Stimulated activated CD8-positive, alpha-beta memory T cell treated with anti-CD3 and anti-CD28 coated beads, Interleukin-15, amount 100 ng/mL, for 48 hours (primary cell): ENCODE results near the gene PANX3.
"Not testable (repeated sequence)": the region's sequence is repeated elsewhere in the genome, so short reads cannot be mapped to it uniquely, and the experiment has no call there.

ENCODE experiments used
- DNase-seq, 2 donors: peaks; one replicate each; pipeline ENCODE4 v3.0.0-alpha.2; 2020; ENCODE audit warnings: low read depth in 2 of 2

Gene PANX3

DNA sequence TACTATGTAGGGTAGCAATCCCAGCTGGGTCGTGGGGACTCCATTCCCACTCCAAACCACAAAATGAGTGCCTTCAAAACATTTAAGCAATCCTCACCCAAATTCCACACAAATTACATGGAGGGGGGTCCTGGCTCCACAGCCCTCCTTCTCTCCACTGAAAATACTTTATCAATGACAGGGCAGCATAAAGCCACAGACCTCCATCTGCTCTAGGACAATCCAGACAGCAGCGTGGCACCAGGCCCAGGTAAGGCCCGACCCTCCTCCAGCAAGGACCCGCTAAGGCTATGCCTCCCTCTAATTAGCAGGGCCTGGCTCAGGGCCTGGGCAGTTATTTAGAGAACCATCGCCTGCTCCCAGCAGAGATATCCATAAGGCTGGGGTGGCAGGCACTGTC is at the start of gene PANX3:
Gene PANX3 (plus strand): TSS at position 365 of the 400 bp plus-strand sequence. CDS start 129 bp downstream, outside the sequence.
- no peak for DNase-seq

DNA sequence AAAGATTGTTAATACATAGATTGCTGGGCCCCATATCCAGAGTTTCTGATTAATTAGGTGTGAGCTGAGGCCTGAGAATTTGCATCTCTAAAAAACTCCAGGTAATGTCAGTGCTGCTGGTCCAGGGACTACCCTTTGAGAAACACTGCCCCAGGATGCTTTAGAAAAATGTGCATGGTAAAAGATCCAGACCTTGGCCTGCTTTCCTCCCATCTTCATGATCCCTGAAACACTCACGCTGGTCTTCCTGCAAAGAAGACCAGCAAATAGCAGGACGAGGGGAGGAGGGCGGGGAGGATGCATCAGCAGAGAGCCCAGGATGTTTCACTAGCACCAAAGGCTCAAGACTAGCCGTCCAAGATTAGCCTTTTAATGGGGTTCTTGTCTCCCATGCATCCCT is 41.5 kb upstream of the PANX3 start, which contains the start of gene OR8A1:
Gene OR8A1 (plus strand): TSS at position 301 of the 400 bp plus-strand sequence. CDS start 123 bp downstream, outside the sequence.
- no peak for DNase-seq

DNA sequence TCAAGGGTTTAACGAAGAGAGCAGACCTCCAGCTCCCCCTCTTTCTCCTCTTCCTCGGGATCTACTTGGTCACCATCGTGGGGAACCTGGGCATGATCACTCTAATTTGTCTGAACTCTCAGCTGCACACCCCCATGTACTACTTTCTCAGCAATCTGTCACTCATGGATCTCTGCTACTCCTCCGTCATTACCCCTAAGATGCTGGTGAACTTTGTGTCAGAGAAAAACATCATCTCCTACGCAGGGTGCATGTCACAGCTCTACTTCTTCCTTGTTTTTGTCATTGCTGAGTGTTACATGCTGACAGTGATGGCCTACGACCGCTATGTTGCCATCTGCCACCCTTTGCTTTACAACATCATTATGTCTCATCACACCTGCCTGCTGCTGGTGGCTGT is 41.1 kb upstream of the PANX3 start:
- no peak for DNase-seq

DNA sequence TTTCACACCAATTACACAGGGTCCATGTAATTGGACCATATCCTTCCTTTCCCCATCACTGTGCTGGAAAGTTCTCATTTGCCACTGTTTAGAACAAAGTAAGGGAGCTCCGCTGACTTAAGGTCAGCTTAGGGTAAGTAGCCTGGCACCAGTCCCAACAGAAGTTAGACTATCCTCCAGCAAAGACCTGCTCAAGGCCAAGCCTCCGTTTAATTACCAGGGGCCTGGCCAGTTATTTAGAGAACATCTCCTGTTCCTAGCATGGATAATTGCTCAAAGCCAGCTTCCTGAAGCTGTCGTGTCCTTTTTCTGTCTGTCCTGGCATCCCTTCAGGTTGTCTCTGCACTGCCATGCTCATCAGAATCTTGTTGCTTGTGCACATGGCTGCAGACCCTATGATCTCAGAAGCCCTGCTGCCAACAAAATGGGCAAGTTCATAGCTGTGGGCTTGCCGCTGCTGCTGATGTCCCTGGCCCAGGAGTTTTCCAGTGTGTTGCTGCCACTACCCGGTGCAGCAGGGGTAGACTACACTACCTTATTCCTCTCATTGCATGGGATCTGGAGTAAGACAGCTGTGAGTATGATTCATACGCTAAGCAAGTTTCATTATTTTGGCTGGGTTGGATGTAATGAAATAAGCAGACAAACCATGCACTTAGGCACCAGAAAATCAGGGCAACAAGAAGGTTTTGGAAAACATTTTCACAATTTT is 33.4 kb upstream of the PANX3 start:
- DNase-seq = no peak

- DNase-seq = no peak
Observed at GRCh38 chr11:124578761-124579160, 32.5 kb upstream of the PANX3 start.

DNA sequence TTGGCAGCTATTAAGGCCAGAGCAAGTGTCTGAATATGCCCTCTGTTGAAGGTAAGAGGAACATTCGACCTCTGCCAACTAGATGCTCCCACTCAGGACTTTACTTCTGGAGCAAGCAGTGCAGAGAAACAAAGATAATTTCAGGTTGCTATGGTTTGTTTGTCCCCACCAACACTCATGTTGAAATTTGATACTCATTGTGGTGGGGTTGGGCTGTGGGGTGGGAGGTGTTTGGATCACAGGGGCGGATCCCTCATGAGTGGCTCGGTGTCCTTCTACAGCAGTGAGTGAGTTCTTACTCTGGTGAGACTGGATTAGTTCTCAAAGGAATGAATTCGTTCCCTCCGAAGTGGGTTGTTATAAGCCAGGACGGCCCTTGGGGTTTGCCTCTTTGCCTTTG is 29.4 kb upstream of the PANX3 start:
- DNase-seq = no peak

DNA sequence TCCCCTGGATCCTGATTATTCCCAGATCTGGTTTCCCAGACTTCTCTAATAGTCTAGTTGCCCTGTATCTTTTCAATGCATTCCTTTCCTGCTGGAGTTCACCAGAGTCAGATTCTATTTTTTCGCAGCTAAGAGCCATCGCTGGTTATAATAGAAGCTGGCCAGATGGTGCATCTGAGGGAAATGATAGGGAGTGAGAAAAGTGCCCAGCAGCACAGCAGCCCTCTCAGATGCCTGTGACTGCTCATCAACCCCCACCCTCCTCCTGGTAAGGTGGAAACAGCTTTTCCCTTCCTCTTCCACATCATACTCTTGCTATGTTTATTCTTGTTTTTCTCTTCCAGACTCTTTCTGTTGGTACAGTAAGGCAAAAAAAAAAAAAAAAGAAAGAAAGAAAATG is 28.7 kb upstream of the PANX3 start:
- no peak for DNase-seq

GRCh38 chr11:124583781-124584180 is 27.4 kb upstream of the PANX3 start:
- DNase-seq = no peak

- no peak for DNase-seq
Observed at GRCh38 chr11:124584681-124585372, 26.4 kb upstream of the PANX3 start.

- no peak for DNase-seq
Observed at GRCh38 chr11:124586238-124586860, 24.9 kb upstream of the PANX3 start.

DNA sequence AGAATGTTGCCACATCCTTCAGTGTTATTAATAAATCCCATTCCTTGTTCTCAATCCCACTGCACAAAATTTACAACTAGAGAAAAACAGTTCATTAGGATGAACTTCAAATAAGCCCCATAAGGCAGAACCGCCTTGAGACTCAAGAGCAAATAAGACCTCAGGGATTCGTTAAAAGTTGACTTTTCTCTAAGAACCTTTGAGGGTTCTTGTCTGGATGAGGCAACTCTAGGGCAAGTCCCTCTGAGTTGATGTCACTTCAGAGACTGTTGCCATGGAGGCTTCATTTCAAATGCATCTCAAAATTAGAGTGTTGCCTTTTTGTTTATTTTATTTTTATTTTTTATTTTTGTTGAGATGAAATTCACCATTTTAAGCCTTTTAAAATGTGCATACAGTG is 19.8 kb upstream of the PANX3 start:
- no peak for DNase-seq

- no peak for DNase-seq
Observed at GRCh38 chr11:124592627-124593026, 18.6 kb upstream of the PANX3 start.

GRCh38 chr11:124595302-124595701 is 15.9 kb upstream of the PANX3 start:
- DNase-seq = no peak

DNA sequence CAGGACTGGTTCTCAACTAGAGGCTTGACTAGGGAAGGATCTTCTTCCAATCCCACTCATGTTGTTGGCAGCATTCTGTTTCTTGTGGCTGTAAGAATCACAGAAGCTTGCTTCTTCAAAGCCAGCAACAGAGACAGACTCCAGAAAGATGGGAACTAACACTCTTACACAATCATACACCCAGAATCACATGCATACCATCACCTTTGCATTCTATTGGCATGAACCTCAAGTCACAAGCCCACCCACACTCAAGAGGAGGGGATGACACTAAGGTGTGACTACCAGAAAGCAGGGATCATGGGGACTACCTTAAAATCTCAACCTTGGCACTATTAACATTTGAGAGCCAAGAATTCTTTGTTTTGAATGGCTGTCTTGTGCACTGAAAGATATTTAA is 13.6 kb upstream of the PANX3 start:
- no peak for DNase-seq

- DNase-seq = no peak
Observed at GRCh38 chr11:124600621-124601320, 10.5 kb upstream of the PANX3 start.

DNA sequence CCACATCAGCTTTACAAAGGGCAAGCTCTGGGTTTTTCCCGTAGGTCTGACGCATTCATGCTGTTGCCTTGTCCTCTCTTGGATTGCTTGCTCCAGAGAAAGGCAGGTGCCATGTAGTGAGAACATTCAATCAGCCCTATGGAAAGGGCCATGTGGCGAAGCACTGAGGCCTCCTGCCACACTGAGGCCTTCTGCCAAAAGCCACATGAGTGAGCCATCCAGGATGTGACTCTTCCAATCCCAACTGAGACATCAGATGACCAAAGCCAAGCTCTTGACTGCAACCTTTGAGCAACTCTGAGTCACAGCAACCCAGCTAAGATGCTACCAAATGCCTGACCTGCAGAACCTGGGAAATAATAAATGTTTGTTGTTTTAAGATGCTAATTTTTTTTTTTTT is 9.0 kb upstream of the PANX3 start:
- DNase-seq = no peak

DNA sequence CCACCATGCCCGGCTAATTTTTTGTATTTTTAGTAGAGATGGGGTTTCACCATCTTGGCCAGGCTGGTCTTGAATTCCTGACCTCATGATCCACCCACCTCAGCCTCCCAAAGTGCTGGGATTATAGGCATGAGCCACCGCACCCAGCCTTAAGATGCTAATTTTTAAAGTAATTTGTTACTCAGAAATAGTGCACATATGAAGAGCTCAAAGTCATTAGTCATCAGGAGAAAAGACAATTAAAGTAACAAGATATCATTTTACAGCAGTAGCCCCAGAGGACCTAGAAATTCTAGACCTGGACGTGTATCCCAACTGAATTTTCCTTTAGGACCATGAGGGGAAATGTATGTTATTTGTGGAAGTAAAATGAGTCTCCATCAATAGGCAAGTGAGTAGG is 8.5 kb upstream of the PANX3 start:
- DNase-seq = not testable (repeated sequence)

GRCh38 chr11:124605719-124606118 is 5.5 kb upstream of the PANX3 start:
- DNase-seq = no peak

GRCh38 chr11:124608147-124608546 is 3.1 kb upstream of the PANX3 start:
- DNase-seq = no peak

- no peak for DNase-seq
Observed at GRCh38 chr11:124610295-124610694, 933 bp upstream of the PANX3 start.

- no peak for DNase-seq
Observed at GRCh38 chr11:124612045-124612444, 817 bp downstream of the PANX3 start.

DNA sequence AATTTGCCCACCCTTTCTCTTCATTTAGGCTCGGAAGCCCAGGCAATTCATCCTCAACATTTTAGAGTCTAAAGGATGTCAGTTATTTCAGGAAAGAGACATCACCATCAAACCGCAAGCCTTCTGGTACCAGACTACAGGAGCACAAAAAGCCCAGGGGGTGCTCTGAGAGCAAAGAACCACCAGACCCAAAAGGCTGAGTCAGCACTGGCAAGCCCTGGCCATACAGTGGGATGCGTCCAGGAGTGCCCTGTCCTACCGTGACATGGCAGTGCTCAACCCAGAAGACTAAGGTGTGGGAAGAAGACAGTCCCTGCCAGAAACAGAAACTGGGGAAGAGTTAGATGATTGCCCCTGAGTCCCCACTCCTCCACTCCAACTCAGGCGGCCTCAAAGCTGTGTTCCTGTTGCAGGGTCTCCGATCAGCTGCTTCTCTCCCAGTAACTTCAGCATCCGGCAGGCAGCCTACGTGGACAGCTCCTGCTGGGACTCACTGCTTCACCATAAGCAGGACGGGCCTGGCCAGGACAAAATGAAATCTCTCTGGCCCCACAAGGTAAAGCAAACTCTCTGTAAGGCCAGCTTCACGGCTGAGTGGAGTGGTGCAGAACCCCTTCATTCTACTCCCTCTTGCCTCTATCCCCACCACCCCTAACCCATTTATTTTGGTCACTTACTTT is 1.5 kb downstream of the PANX3 start:
- DNase-seq = no peak
